IMR-90 (cell line): ENCODE results near the gene CSNK2B. TPM values are rescaled to one million over a fixed set of nuclear protein-coding genes. Genes with fewer than 3 reads are reported as not detected.

Experiments used
- ATAC-seq: fragments of 200-7000 bp; cut with Tn5 transposase; 2 replicates; pipeline ENCODE4 v1.9.1; 2020; ENCODE audit warnings: low read depth, mild to moderate bottlenecking, moderate library complexity
- BruUV-seq: library from RNA; stranded (reverse); fragments of 400-500 nt; replicated peaks from 2 replicates; lab custom pipeline; 2021; lab: Mats Ljungman, UMichigan
- CTCF ChIA-PET: fragments of 300-600 bp; formaldehyde crosslinking; extraction: SDS; loops from one replicate; lab custom pipeline; 2021; ENCODE audit warnings: antibody characterized with exemption; lab: Yijun Ruan, JAX
- POLR2A ChIA-PET: fragments of 300-600 bp; sonication (Branson Sonifier 250); formaldehyde crosslinking; loops from one replicate; lab custom pipeline; 2022; ENCODE audit warnings: antibody characterized with exemption; ENCODE audit not compliant: unreplicated experiment; lab: Charles Lee
- DNase-seq: peaks from one replicate; pipeline ENCODE4 v3.0.0; 2013
- H2AFZ ChIP-seq: replicated peaks from 2 replicates; pipeline ENCODE3; 2013; ENCODE audit warnings: low read length, mild to moderate bottlenecking; ENCODE audit not compliant: poor library complexity
- H2AK5ac ChIP-seq: 2 replicates; pipeline ENCODE4 v1.6.1; 2013; ENCODE audit warnings: low read depth, low read length, inconsistent platforms
- H2AK9ac ChIP-seq: replicated peaks from 2 replicates; pipeline ENCODE3; 2013; ENCODE audit warnings: mild to moderate bottlenecking, low read depth, low read length, moderate library complexity; ENCODE audit not compliant: poor library complexity
- H2BK120ac ChIP-seq: 2 replicates; pipeline ENCODE4 v1.6.1; 2013; ENCODE audit warnings: low read depth, low read length, inconsistent platforms
- H2BK15ac ChIP-seq: 3 replicates; pipeline ENCODE4 v1.6.1; 2013; ENCODE audit warnings: low read depth, low read length, inconsistent platforms
- H2BK20ac ChIP-seq: 2 replicates; pipeline ENCODE4 v1.6.1; 2013; ENCODE audit warnings: low read depth, mild to moderate bottlenecking, inconsistent platforms, low read length, moderate library complexity
- H2BK5ac ChIP-seq: 2 replicates; pipeline ENCODE4 v1.6.1; 2013; ENCODE audit warnings: mild to moderate bottlenecking, low read depth, low read length, inconsistent platforms; ENCODE audit not compliant: poor library complexity, severe bottlenecking
- H3K14ac ChIP-seq: replicated peaks from 2 replicates; pipeline ENCODE4 v1.6.1; 2013; ENCODE audit warnings: low read depth, low read length, inconsistent platforms
- H3K18ac ChIP-seq: 2 replicates; pipeline ENCODE4 v1.6.1; 2013; ENCODE audit warnings: low read depth, low read length, control low read depth
- H3K23ac ChIP-seq: 2 replicates; pipeline ENCODE4 v1.6.1; 2013; ENCODE audit warnings: low read depth, low read length, inconsistent platforms
- H3K27ac ChIP-seq: 2 replicates; pipeline ENCODE4 v1.5.1; 2013; ENCODE audit warnings: mild to moderate bottlenecking, control low read depth, low read length; ENCODE audit not compliant: insufficient read depth
- H3K27me3 ChIP-seq: 2 replicates; pipeline ENCODE4 v1.6.1; 2013; ENCODE audit warnings: low read length; ENCODE audit not compliant: control insufficient read depth, insufficient read depth
- H3K36me3 ChIP-seq: 2 replicates; pipeline ENCODE4 v1.6.1; 2013; ENCODE audit warnings: low read length, mixed read lengths; ENCODE audit not compliant: control insufficient read depth, insufficient read depth
- H3K4ac ChIP-seq: 2 replicates; pipeline ENCODE4 v1.6.1; 2013; ENCODE audit warnings: low read depth, low read length, inconsistent platforms
- H3K4me1 ChIP-seq: 2 replicates; pipeline ENCODE4 v1.6.1; 2013; ENCODE audit warnings: low read length, mixed read lengths; ENCODE audit not compliant: control insufficient read depth, insufficient read depth
- H3K4me2 ChIP-seq: 2 replicates; pipeline ENCODE4 v1.6.1; 2013; ENCODE audit warnings: low read depth, mild to moderate bottlenecking, control low read depth, low read length, moderate library complexity
- H3K4me3 ChIP-seq: 2 replicates; pipeline ENCODE4 v1.5.1; 2013; ENCODE audit warnings: low read depth, mild to moderate bottlenecking, control low read depth, low read length, moderate library complexity; ENCODE audit not compliant: insufficient read depth
- H3K56ac ChIP-seq: 2 replicates; pipeline ENCODE4 v1.6.1; 2013; ENCODE audit warnings: low read length, inconsistent platforms; ENCODE audit not compliant: insufficient read depth; ENCODE audit errors: extremely low read depth
- H3K79me1 ChIP-seq, 2 experiments: 2 replicates each; pipeline ENCODE4 v1.6.1; 2013; ENCODE audit warnings: low read length in 2 of 2, inconsistent platforms in 1 of 2, low read depth in 1 of 2
- H3K9ac ChIP-seq: 2 replicates; pipeline ENCODE4 v1.6.1; 2013; ENCODE audit warnings: low read depth, low read length, control low read depth
- H3K9me1 ChIP-seq: 2 replicates; pipeline ENCODE4 v1.6.1; 2013; ENCODE audit warnings: low read length, inconsistent platforms; ENCODE audit not compliant: insufficient read depth
- H3K9me3 ChIP-seq: 2 replicates; pipeline ENCODE4 v1.6.1; 2013; ENCODE audit warnings: low read length; ENCODE audit not compliant: control insufficient read depth, insufficient read depth
- H4K20me1 ChIP-seq: 2 replicates; pipeline ENCODE4 v1.6.1; 2013; ENCODE audit warnings: low read length, inconsistent platforms; ENCODE audit not compliant: insufficient read depth
- H4K5ac ChIP-seq: 2 replicates; pipeline ENCODE4 v1.6.1; 2013; ENCODE audit warnings: mild to moderate bottlenecking, low read depth, low read length, control low read depth
- H4K8ac ChIP-seq, 2 experiments: 2 replicates each; pipeline ENCODE4 v1.6.1; 2013; ENCODE audit warnings: low read depth in 2 of 2, low read length in 2 of 2, control low read depth in 1 of 2, inconsistent platforms in 1 of 2
- H4K91ac ChIP-seq: 2 replicates; pipeline ENCODE4 v1.6.1; 2013; ENCODE audit warnings: low read depth, low read length, inconsistent platforms; ENCODE audit not compliant: insufficient read depth
- BHLHE40 ChIP-seq: fragments of 150-350 bp; IDR thresholded peaks from 2 replicates; pipeline ENCODE4 v1.6.1; 2016; ENCODE audit warnings: mild to moderate bottlenecking, low read depth, low read length
- CHD1 ChIP-seq: IDR thresholded peaks from 2 replicates; pipeline ENCODE4 v1.6.1; 2012; ENCODE audit warnings: low read depth, low read length, improper control_type of control experiment
- FOS ChIP-seq: fragments of 150-350 bp; IDR thresholded peaks from 2 replicates; pipeline ENCODE4 v1.6.1; 2016; ENCODE audit warnings: low read depth, low read length
- MAZ ChIP-seq: IDR thresholded peaks from 2 replicates; pipeline ENCODE4 v1.6.1; 2012; ENCODE audit warnings: low read depth, mild to moderate bottlenecking, low read length, improper control_type of control experiment, moderate library complexity, borderline replicate concordance
- RAD21 ChIP-seq: IDR thresholded peaks from 2 replicates; pipeline ENCODE4 v1.6.1; 2012; ENCODE audit warnings: low read length, improper control_type of control experiment
- RFX5 ChIP-seq: IDR thresholded peaks from 2 replicates; pipeline ENCODE4 v1.8.0; 2012; ENCODE audit warnings: low read depth, mild to moderate bottlenecking, low read length, moderate library complexity
- SMC3 ChIP-seq: fragments of 150-350 bp; IDR thresholded peaks from 2 replicates; pipeline ENCODE4 v1.6.1; 2016; ENCODE audit warnings: low read depth, mild to moderate bottlenecking, antibody characterized with exemption, low read length, moderate library complexity
- WGBS, 2 experiments: methylation state at CpG; one replicate each; pipeline versions ENCODE4 v1.1.5 to v1.1.7; 2013; ENCODE audit warnings: missing lambda C conversion rate in 2 of 2; ENCODE audit not compliant: insufficient read length in 1 of 2; ENCODE audit errors: extremely low coverage in 2 of 2; 5-methylcytosine and 5-hydroxymethylcytosine counted together
- dilution Hi-C: fragments of 300-500 bp; cut with HindIII; formaldehyde crosslinking; loops from one replicate; pipeline ENCODE4 v1.14.3; 2018; ENCODE audit warnings: low sequenced_read_pairs; ENCODE audit not compliant: unreplicated experiment
- in situ Hi-C: fragments of 300-500 bp; cut with MboI; formaldehyde crosslinking; loops from 3 replicates; pipeline ENCODE4 v1.14.3; 2019; ENCODE audit warnings: low sequenced_read_pairs, inconsistent platforms, mixed read lengths
- intact Hi-C: fragments of 100-400 bp; cut with micrococcal nuclease; formaldehyde crosslinking; loops from 2 replicates; pipeline ENCODE4 v1.10.0; 2022
- polyA plus RNA-seq, 3 experiments: library from polyadenylated mRNA; depleted of rRNA; stranded (reverse); fragments of >200 nt; gene quantifications; 2 replicates each; pipeline ENCODE4 v1.2.3, GENCODE V29; 2012; ENCODE audit warnings: low replicate concordance in 1 of 3
- total RNA-seq: library from RNA; depleted of rRNA; stranded (reverse); fragments of >200 nt; gene quantifications from 2 replicates; pipeline ENCODE4 v1.2.3, GENCODE V29; 2012
- TF ChIP-seq, protein P1 (sequence below): fragments of 150-350 bp; IDR thresholded peaks from 2 replicates; pipeline ENCODE4 v1.6.1; 2016; ENCODE audit warnings: low read depth, mild to moderate bottlenecking, low read length, moderate library complexity, borderline replicate concordance
- TF ChIP-seq, protein P2 (sequence below): conservative IDR thresholded peaks from 2 replicates; pipeline ENCODE4 v1.5.1; 2012; ENCODE audit warnings: mild to moderate bottlenecking, low read depth, low read length, improper control_type of control experiment

Gene CSNK2B
- total and polyA plus RNA-seq, 2 of the 4 experiments (the other 2 are of a cell fraction): 194 to 240 TPM

DNA sequence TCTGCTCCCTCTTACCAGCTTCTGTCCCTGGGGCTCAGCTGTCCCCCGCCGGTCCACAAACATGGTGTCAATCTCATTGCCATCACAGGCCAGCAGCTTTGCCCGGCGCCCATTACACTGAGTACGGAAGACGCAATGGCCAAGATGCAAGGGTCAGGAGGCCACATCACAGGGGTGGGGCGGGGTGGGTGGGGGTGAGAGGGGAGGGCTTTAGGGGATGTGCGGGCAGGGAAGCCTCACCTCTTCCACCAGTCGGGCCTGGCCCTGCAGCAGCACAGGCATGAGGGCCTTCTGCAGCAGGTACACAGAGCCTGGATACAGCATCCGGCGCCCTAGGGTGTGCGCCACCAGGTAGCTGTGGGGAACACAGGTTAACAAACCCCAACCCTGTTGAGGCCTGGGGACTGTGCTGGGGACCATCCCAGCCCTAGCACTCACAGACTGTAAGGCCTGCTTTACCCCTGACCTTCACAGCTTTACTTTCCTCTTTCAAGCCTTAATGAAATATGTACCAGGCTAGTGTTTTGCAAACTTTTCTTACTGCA lies 25.8 kb downstream of the CSNK2B start:
- H3K36me3 ChIP-seq: peaks cover 75% of the 10 kb centered on the region
- no peaks in the 10 kb centered on the region for H3K9me3 ChIP-seq
- no peak overlapping the region for H2BK120ac ChIP-seq
- intact Hi-C loops (no loop called here), dilution Hi-C loops (no loop called here), in situ Hi-C loops (no loop called here)
- no peak overlapping the region for H2AFZ ChIP-seq
- H4K8ac ChIP-seq: no peak overlapping the region
- no TSS peak for BruUV-seq
- peak overlapping the region; percentile 37 for H2AK9ac ChIP-seq
- no peaks in the 10 kb centered on the region for H3K27me3 ChIP-seq
- DNase-seq (no peak), ATAC-seq (no peak)
- no peak overlapping the region for H2AK5ac ChIP-seq
- TF ChIP-seq, protein P1, sequence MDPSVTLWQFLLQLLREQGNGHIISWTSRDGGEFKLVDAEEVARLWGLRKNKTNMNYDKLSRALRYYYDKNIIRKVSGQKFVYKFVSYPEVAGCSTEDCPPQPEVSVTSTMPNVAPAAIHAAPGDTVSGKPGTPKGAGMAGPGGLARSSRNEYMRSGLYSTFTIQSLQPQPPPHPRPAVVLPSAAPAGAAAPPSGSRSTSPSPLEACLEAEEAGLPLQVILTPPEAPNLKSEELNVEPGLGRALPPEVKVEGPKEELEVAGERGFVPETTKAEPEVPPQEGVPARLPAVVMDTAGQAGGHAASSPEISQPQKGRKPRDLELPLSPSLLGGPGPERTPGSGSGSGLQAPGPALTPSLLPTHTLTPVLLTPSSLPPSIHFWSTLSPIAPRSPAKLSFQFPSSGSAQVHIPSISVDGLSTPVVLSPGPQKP: no peak
- no peak for TF ChIP-seq FOS
- no peak for TF ChIP-seq SMC3
- no peak for TF ChIP-seq MAZ
- TF ChIP-seq, protein P2, sequence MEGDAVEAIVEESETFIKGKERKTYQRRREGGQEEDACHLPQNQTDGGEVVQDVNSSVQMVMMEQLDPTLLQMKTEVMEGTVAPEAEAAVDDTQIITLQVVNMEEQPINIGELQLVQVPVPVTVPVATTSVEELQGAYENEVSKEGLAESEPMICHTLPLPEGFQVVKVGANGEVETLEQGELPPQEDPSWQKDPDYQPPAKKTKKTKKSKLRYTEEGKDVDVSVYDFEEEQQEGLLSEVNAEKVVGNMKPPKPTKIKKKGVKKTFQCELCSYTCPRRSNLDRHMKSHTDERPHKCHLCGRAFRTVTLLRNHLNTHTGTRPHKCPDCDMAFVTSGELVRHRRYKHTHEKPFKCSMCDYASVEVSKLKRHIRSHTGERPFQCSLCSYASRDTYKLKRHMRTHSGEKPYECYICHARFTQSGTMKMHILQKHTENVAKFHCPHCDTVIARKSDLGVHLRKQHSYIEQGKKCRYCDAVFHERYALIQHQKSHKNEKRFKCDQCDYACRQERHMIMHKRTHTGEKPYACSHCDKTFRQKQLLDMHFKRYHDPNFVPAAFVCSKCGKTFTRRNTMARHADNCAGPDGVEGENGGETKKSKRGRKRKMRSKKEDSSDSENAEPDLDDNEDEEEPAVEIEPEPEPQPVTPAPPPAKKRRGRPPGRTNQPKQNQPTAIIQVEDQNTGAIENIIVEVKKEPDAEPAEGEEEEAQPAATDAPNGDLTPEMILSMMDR: no peak
- no peak for TF ChIP-seq RFX5
- TF ChIP-seq BHLHE40: no peak
- no peak for TF ChIP-seq CHD1
- TF ChIP-seq RAD21: no peak
- H3K14ac ChIP-seq: no peak overlapping the region
- no peak overlapping the region for H3K4me3 ChIP-seq
- no peak overlapping the region for H3K18ac ChIP-seq
- CTCF ChIA-PET: no interaction called here
- H4K91ac ChIP-seq: no peak overlapping the region
- H3K4me2 ChIP-seq: no peak overlapping the region
- peaks cover 4 to 8% of the 10 kb centered on the region in 2 experiments; a peak in 2 of 4 replicates for H3K79me1 ChIP-seq
- no peak overlapping the region for H3K56ac ChIP-seq
- H3K27ac ChIP-seq: no peak overlapping the region
- H2BK20ac ChIP-seq: no peak overlapping the region
- 100% methylated on average over 1 of the region's 12 CpGs; no CpG with 5 or more reads in 1 of the 2 experiments for WGBS, 2 experiments
- no peak overlapping the region for H3K9ac ChIP-seq
- H4K5ac ChIP-seq: no peak overlapping the region
- no peaks in the 10 kb centered on the region for H4K20me1 ChIP-seq
- H2BK15ac ChIP-seq: no peak overlapping the region
- POLR2A ChIA-PET: no interaction called here
- no peaks in the 10 kb centered on the region for H3K4me1 ChIP-seq
- no peak overlapping the region for H3K4ac ChIP-seq
- no peaks in the 10 kb centered on the region for H3K9me1 ChIP-seq
- no peak overlapping the region for H3K23ac ChIP-seq
- H2BK5ac ChIP-seq: no peak overlapping the region
